Pancreas (tissue), 10 donors: ENCODE results near the gene PTPRD. TPM values are rescaled to one million over a fixed set of nuclear protein-coding genes. Genes with fewer than 3 reads are reported as not detected.
A peak's percentile ranks its signal among the peaks of the same experiment; 100 is the strongest.

Experiments used
- ATAC-seq, 4 donors: fragments of 200-7000 bp; cut with Tn5 transposase; one replicate each; pipeline versions ENCODE4 v1.8.0 to v1.9.1; 2020; ENCODE audit warnings: mild to moderate bottlenecking in 4 of 4, moderate library complexity in 4 of 4
- DNase-seq, 6 donors: peaks; one replicate each; pipeline ENCODE4 v3.0.0-alpha.2; 2020
- FAIRE-seq: peaks from 2 replicates; lab custom pipeline; 2012; peaks lifted over from hg19 to GRCh38; lab: Jason Lieb, UNC
- H3K27ac ChIP-seq, 4 donors: fragments of 200-600 bp; sonication (generic); 1 replicate in 3 of 4; 2 replicates in 1 of 4; pipeline versions ENCODE4 v1.5.0 to v1.8.0; 2020
- H3K27me3 ChIP-seq, 4 donors: fragments of 200-600 bp; one replicate each; pipeline ENCODE4 v1.8.0; 2021
- H3K36me3 ChIP-seq, 3 donors: fragments of 200-600 bp; sonication (generic) in 1 of 3; one replicate each; pipeline versions ENCODE4 v1.5.0 to v1.8.0; 2020 to 2021
- H3K4me1 ChIP-seq, 3 donors: fragments of 200-600 bp; one replicate each; pipeline ENCODE4 v1.8.0; 2021
- H3K4me3 ChIP-seq, 4 donors: fragments of 200-600 bp; sonication (generic) in 2 of 4; one replicate each; pipeline versions ENCODE4 v1.5.0 to v1.8.0; 2020 to 2021
- H3K9me3 ChIP-seq, 4 donors: fragments of 200-600 bp; one replicate each; pipeline ENCODE4 v1.8.0; 2021
- WGBS, 2 donors: extraction: QIAGEN DNeasy Blood & Tissue Kit; methylation state at CpG; one replicate each; pipeline ENCODE4 v1.1.7; 2013; 5-methylcytosine and 5-hydroxymethylcytosine counted together
- intact Hi-C, 3 donors: fragments of 100-400 bp; cut with DNase I; formaldehyde crosslinking; loops; one replicate each; pipeline versions ENCODE4 v1.11.1 to v1.14.2; 2022
- polyA plus RNA-seq, 2 donors: library from polyadenylated mRNA; stranded (reverse); fragments of 200-250 nt; gene quantifications; one replicate each; pipeline ENCODE4 v1.2.3, GENCODE V29; 2013
- total RNA-seq, 6 donors: library from RNA; stranded (reverse); fragmentation: NEBNext Ultra II Directional in 4 of 6; extraction: Animal tissue kit (Norgen Biotek cat#: 25700) in 4 of 6; gene quantifications; one replicate each; pipeline versions ENCODE4 v1.2.1 to v1.2.4, GENCODE V29; 2021 to 2023
- TF ChIP-seq, protein P1 (sequence below), 4 donors: fragments of 200-600 bp; sonication (generic) in 3 of 4; IDR thresholded peaks; one replicate each; pipeline versions ENCODE4 v1.5.0 to v1.8.0; 2021; ENCODE audit warnings: antibody characterized with exemption in 4 of 4
- donor health status: healthy with polysubstance abuse.
- donor health status: DM: no; HTN: no; CAD: no; lungs with moderate emphysema.
- donor health status: DM: no; HTN: no; CAD: no.
- donor health status: control.
- donor health status: control.
- donor health status: Bipolar disorder and iron deficiency.
- donor health status: DM: yes; HTN: yes; CAD: no.
- donor health status: DM: no; HTN: no; CAD: no.
- donor health status: DM: no; HTN: no; CAD: no.
- donor health status: DM: yes; HTN: yes; CAD: no.

PTPRD gene
- total and polyA plus RNA-seq, 8 donors, result 2.1 to 21.7 (median 5.1) TPM

GRCh38 chr9:9743822-9744221 lies 869.0 kb downstream of the PTPRD start:
- Histone ChIP-seq H3K4me3 (no peak overlapping the region), H3K9me3 (no peaks in the 10 kb centered on the region), H3K27ac (no peak overlapping the region), H3K4me1 (no peaks in the 10 kb centered on the region), H3K36me3 (no peaks in the 10 kb centered on the region), H3K27me3 (no peaks in the 10 kb centered on the region)
- 62 to 75% methylated on average over 7 of the region's 7 CpGs for WGBS, 2 donors
- no peak for FAIRE-seq
- ATAC-seq, result no peak
- no peak for DNase-seq
- TF ChIP-seq, protein P1, sequence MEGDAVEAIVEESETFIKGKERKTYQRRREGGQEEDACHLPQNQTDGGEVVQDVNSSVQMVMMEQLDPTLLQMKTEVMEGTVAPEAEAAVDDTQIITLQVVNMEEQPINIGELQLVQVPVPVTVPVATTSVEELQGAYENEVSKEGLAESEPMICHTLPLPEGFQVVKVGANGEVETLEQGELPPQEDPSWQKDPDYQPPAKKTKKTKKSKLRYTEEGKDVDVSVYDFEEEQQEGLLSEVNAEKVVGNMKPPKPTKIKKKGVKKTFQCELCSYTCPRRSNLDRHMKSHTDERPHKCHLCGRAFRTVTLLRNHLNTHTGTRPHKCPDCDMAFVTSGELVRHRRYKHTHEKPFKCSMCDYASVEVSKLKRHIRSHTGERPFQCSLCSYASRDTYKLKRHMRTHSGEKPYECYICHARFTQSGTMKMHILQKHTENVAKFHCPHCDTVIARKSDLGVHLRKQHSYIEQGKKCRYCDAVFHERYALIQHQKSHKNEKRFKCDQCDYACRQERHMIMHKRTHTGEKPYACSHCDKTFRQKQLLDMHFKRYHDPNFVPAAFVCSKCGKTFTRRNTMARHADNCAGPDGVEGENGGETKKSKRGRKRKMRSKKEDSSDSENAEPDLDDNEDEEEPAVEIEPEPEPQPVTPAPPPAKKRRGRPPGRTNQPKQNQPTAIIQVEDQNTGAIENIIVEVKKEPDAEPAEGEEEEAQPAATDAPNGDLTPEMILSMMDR (IDR thresholded peaks at IDR 0.05), result no peak
- intact Hi-C loops, result no loop called here

- Histone ChIP-seq H3K4me3 (no peak overlapping the region), H3K9me3 (no peaks in the 10 kb centered on the region), H3K27me3 (no peaks in the 10 kb centered on the region), H3K27ac (no peak overlapping the region), H3K4me1 (no peaks in the 10 kb centered on the region), H3K36me3 (no peaks in the 10 kb centered on the region)
- intact Hi-C loops, result no loop called here
- DNase-seq, result no peak
- TF ChIP-seq, protein P1 (IDR thresholded peaks at IDR 0.05), result no peak
- FAIRE-seq, result no peak
- 25 to 33% methylated on average over 3 of the region's 3 CpGs for WGBS, 2 donors
- no peak for ATAC-seq
Measured at GRCh38 chr9:9730174-9730573, 882.6 kb downstream of the PTPRD start.

GRCh38 chr9:9729082-9729481 lies 883.7 kb downstream of the PTPRD start:
- FAIRE-seq (no peak), ATAC-seq (no peak), DNase-seq (no peak)
- Histone ChIP-seq H3K9me3 (no peaks in the 10 kb centered on the region), H3K4me3 (no peak overlapping the region), H3K4me1 (no peaks in the 10 kb centered on the region), H3K27me3 (no peaks in the 10 kb centered on the region), H3K27ac (no peak overlapping the region), H3K36me3 (no peaks in the 10 kb centered on the region)
- TF ChIP-seq, protein P1 (IDR thresholded peaks at IDR 0.05), result no peak
- WGBS, 2 donors, result 51 to 65% methylated on average over 2 of the region's 2 CpGs
- intact Hi-C loops, result no loop called here

DNA sequence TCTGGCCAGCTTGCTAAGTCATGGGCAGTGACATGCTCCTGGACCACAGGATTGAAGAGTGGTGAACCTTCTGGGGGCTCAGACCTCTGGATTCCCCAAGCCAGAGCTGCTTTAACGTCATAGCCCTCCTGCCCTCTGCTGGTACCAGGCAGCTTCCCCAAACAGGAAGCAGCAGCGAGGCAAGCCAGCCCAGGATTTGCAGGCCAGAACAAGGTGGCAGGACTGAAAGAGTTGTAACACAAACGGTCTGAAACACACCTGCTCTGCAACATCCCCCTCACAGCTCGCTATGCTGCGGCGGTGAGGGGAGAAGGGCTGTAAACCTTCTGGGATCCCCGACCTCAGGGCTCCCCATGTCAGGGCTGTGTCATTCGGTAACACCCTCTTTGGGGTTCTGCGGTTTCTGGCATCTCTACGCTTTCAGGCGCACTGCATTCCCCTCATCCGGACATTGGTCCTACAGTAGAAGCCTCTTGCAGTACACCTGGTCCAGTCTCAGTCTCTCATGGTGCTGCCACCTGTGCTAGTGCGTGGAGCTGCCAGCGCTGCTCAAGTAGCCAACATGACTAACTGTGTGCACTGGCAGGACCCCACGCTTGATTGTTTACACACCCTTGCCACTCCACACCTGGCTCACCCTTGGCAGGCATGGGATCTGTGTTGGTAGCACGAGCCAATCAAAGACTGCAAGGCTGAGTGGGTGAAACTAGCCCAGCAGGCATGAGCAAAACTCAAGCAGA lies 893.3 kb downstream of the PTPRD start:
- Histone ChIP-seq H3K9me3 (no peaks in the 10 kb centered on the region), H3K4me1 (no peaks in the 10 kb centered on the region), H3K27me3 (no peaks in the 10 kb centered on the region), H3K27ac (no peak overlapping the region), H3K4me3 (no peak overlapping the region), H3K36me3 (no peaks in the 10 kb centered on the region)
- 69 to 81% methylated on average over 16 of the region's 16 CpGs for WGBS, 2 donors
- TF ChIP-seq, protein P1 (IDR thresholded peaks at IDR 0.05), result no peak
- ATAC-seq, result no peak
- intact Hi-C loops, result no loop called here
- no peak for FAIRE-seq
- DNase-seq, result peak in 1 of 6 donors; percentile 20

DNA sequence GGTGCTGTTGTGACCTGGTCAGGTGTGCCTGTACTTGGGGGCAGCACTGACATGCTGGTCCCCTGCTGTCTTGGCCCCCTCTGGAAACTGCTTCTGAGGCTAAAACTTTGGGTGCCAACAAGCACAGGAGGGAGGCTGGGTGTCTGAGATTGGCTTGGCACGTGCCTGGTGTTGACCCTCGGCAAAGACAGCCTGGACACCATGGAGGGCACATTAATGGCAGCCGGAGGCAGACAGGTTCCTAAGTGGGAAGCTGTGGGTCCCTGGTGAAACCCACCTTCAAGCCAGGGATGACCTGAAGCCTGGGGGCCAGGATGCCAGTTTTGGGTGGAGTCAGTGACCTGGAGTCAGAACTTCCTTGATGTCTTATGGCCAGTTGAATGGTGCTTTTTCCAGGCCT lies 894.1 kb downstream of the PTPRD start:
- Histone ChIP-seq H3K27ac (no peak overlapping the region), H3K4me3 (no peak overlapping the region), H3K4me1 (no peaks in the 10 kb centered on the region), H3K36me3 (no peaks in the 10 kb centered on the region), H3K27me3 (no peaks in the 10 kb centered on the region), H3K9me3 (no peaks in the 10 kb centered on the region)
- TF ChIP-seq, protein P1 (IDR thresholded peaks at IDR 0.05), result no peak
- intact Hi-C loops, result no loop called here
- no peak for ATAC-seq
- FAIRE-seq, result no peak
- peak in 1 of 6 donors; percentile 31 for DNase-seq
- WGBS, 2 donors, result 76 to 77% methylated on average over 3 of the region's 3 CpGs
